H9 (cell line): ENCODE data around the gene ACTN1. TPM values are rescaled to one million over a fixed set of nuclear protein-coding genes. Genes with fewer than 3 reads are reported as not detected.

Source experiments
- DNase-seq: peaks from one replicate; pipeline ENCODE4 v3.0.0-alpha.2; 2017
- H2AFZ ChIP-seq: one replicate; pipeline ENCODE4 v1.6.1; 2013; ENCODE audit warnings: mild to moderate bottlenecking, low read length, control low read depth, moderate library complexity
- H2AK5ac ChIP-seq: 2 replicates; pipeline ENCODE4 v1.6.1; 2013; ENCODE audit warnings: low read length, control low read depth, mixed read lengths; ENCODE audit not compliant: insufficient read length
- H2BK120ac ChIP-seq: one replicate; pipeline ENCODE4 v1.6.1; 2013; ENCODE audit warnings: low read depth, mild to moderate bottlenecking, low read length, control low read depth, inconsistent platforms; ENCODE audit not compliant: poor library complexity, severe bottlenecking
- H2BK12ac ChIP-seq: 2 replicates; pipeline ENCODE4 v1.6.1; 2013; ENCODE audit warnings: low read length, control low read depth, mixed read lengths, low read depth; ENCODE audit not compliant: insufficient read length
- H2BK15ac ChIP-seq: 2 replicates; pipeline ENCODE4 v1.6.1; 2013; ENCODE audit warnings: low read depth, low read length, control low read depth
- H2BK20ac ChIP-seq: one replicate; pipeline ENCODE4 v1.6.1; 2013; ENCODE audit warnings: low read depth, mild to moderate bottlenecking, low read length, control low read depth, inconsistent platforms; ENCODE audit not compliant: poor library complexity, severe bottlenecking
- H2BK5ac ChIP-seq: 2 replicates; pipeline ENCODE4 v1.6.1; 2013; ENCODE audit warnings: low read length, control low read depth, mixed read lengths; ENCODE audit not compliant: insufficient read length
- H3K14ac ChIP-seq: 2 replicates; pipeline ENCODE4 v1.6.1; 2013; ENCODE audit warnings: low read length, control low read depth; ENCODE audit not compliant: insufficient read depth
- H3K18ac ChIP-seq: 2 replicates; pipeline ENCODE4 v1.6.1; 2013; ENCODE audit warnings: low read depth, mild to moderate bottlenecking, mixed read lengths, low read length, control low read depth; ENCODE audit not compliant: insufficient read length
- H3K23ac ChIP-seq: 2 replicates; pipeline ENCODE4 v1.6.1; 2013; ENCODE audit warnings: low read length, control low read depth, mixed read lengths, low read depth; ENCODE audit not compliant: insufficient read length
- H3K23me2 ChIP-seq: 2 replicates; pipeline ENCODE4 v1.6.1; 2013; ENCODE audit warnings: low read depth, mild to moderate bottlenecking, mixed read lengths, low read length, control low read depth; ENCODE audit not compliant: insufficient read length, poor library complexity, severe bottlenecking
- H3K27ac ChIP-seq: 2 replicates; pipeline ENCODE4 v1.5.1; 2013; ENCODE audit warnings: low read length, control low read depth, mixed read lengths, low read depth; ENCODE audit not compliant: insufficient read length
- H3K27me3 ChIP-seq: 2 replicates; pipeline ENCODE4 v1.6.1; 2013; ENCODE audit warnings: low read length, control low read depth, inconsistent platforms; ENCODE audit not compliant: insufficient read depth
- H3K4ac ChIP-seq: 2 replicates; pipeline ENCODE4 v1.6.1; 2013; ENCODE audit warnings: low read depth, mild to moderate bottlenecking, control low read depth, inconsistent platforms, low read length, moderate library complexity
- H3K4me1 ChIP-seq: 2 replicates; pipeline ENCODE4 v1.6.1; 2013; ENCODE audit warnings: low read length, control low read depth, inconsistent platforms; ENCODE audit not compliant: insufficient read depth
- H3K4me2 ChIP-seq: 2 replicates; pipeline ENCODE4 v1.6.1; 2013; ENCODE audit warnings: low read length, control low read depth, mixed read lengths; ENCODE audit not compliant: insufficient read length, insufficient read depth
- H3K56ac ChIP-seq: 2 replicates; pipeline ENCODE4 v1.6.1; 2013; ENCODE audit warnings: low read depth, mild to moderate bottlenecking, mixed read lengths, low read length, control low read depth; ENCODE audit not compliant: insufficient read length
- H3K79me1 ChIP-seq: 2 replicates; pipeline ENCODE4 v1.6.1; 2013; ENCODE audit warnings: low read depth, mild to moderate bottlenecking, moderate library complexity, low read length, control low read depth, inconsistent platforms; ENCODE audit not compliant: insufficient read depth, poor library complexity, severe bottlenecking
- H3K79me2 ChIP-seq: 2 replicates; pipeline ENCODE4 v1.6.1; 2013; ENCODE audit warnings: low read length, control low read depth, inconsistent platforms; ENCODE audit not compliant: insufficient read depth
- H3K9ac ChIP-seq: 2 replicates; pipeline ENCODE4 v1.6.1; 2013; ENCODE audit warnings: low read length, control low read depth, mixed read lengths; ENCODE audit not compliant: insufficient read length; ENCODE audit errors: extremely low read depth
- H3K9me3 ChIP-seq: one replicate; pipeline ENCODE4 v1.6.1; 2013; ENCODE audit warnings: low read depth, low read length, inconsistent platforms; ENCODE audit not compliant: control insufficient read depth
- H3T11ph ChIP-seq: one replicate; pipeline ENCODE4 v1.6.1; 2013; ENCODE audit warnings: mild to moderate bottlenecking, low read length, control low read depth, inconsistent platforms
- H4K20me1 ChIP-seq: one replicate; pipeline ENCODE4 v1.6.1; 2013; ENCODE audit not compliant: control insufficient read depth, insufficient read length, insufficient read depth
- H4K5ac ChIP-seq: 2 replicates; pipeline ENCODE4 v1.6.1; 2013; ENCODE audit warnings: low read depth, mild to moderate bottlenecking, mixed read lengths, low read length, control low read depth; ENCODE audit not compliant: insufficient read length
- H4K8ac ChIP-seq: replicated peaks from 2 replicates; pipeline ENCODE4 v1.6.1; 2013; ENCODE audit warnings: low read length, control low read depth, mixed read lengths, low read depth; ENCODE audit not compliant: insufficient read length
- H4K91ac ChIP-seq: 2 replicates; pipeline ENCODE4 v1.6.1; 2013; ENCODE audit warnings: low read depth, mild to moderate bottlenecking, moderate library complexity, mixed read lengths, low read length, control low read depth; ENCODE audit not compliant: insufficient read length
- H3K27ac Mint-ChIP-seq, 3 experiments: 2 replicates in 2 of 3; 3 replicates in 1 of 3; pipeline ENCODE4 v1.8.0; 2020 to 2021; ENCODE audit warnings: mixed read lengths in 3 of 3, mild to moderate bottlenecking in 1 of 3, moderate library complexity in 1 of 3
- H3K27me3 Mint-ChIP-seq: 2 replicates; pipeline ENCODE4 v1.8.0; 2021; ENCODE audit warnings: low read depth, mild to moderate bottlenecking, moderate library complexity, mixed read lengths
- H3K36me3 Mint-ChIP-seq, 3 experiments: 2 replicates in 2 of 3; 3 replicates in 1 of 3; pipeline ENCODE4 v1.8.0; 2020 to 2021; ENCODE audit warnings: low read depth in 3 of 3, mixed read lengths in 3 of 3; ENCODE audit not compliant: insufficient read depth in 1 of 3
- H3K4me1 Mint-ChIP-seq, 2 experiments: 2 replicates each; pipeline ENCODE4 v1.8.0; 2020; ENCODE audit warnings: mixed read lengths in 2 of 2
- H3K4me3 Mint-ChIP-seq, 2 experiments: 2 replicates in 1 of 2; 3 replicates in 1 of 2; pipeline ENCODE4 v1.8.0; 2020 to 2021; ENCODE audit warnings: mild to moderate bottlenecking in 2 of 2, mixed read lengths in 2 of 2, moderate library complexity in 1 of 2
- H3K9me3 Mint-ChIP-seq, 2 experiments: 2 replicates in 1 of 2; 3 replicates in 1 of 2; pipeline ENCODE4 v1.8.0; 2020; ENCODE audit warnings: mild to moderate bottlenecking in 2 of 2, mixed read lengths in 2 of 2, moderate library complexity in 1 of 2
- CTCF ChIP-seq: fragments of 200-600 bp; sonication (generic); conservative IDR thresholded peaks from 3 replicates; pipeline ENCODE4 v1.8.0; 2021; ENCODE audit warnings: antibody characterized with exemption, mild to moderate bottlenecking
- WGBS: extraction: QIAGEN DNeasy Blood & Tissue Kit; methylation state at CpG from one replicate; pipeline ENCODE4 v1.1.7; 2013; ENCODE audit warnings: missing lambda C conversion rate, low lambda C conversion rate, mixed read lengths; ENCODE audit not compliant: insufficient read length; ENCODE audit errors: extremely low coverage; 5-methylcytosine and 5-hydroxymethylcytosine counted together
- total RNA-seq: library from RNA; stranded (reverse); gene quantifications from 2 replicates; pipeline ENCODE4 v1.2.1, GENCODE V29; 2021

The ACTN1 gene
- total RNA-seq, 1 experiment from 2014 or later: 219 TPM

DNA sequence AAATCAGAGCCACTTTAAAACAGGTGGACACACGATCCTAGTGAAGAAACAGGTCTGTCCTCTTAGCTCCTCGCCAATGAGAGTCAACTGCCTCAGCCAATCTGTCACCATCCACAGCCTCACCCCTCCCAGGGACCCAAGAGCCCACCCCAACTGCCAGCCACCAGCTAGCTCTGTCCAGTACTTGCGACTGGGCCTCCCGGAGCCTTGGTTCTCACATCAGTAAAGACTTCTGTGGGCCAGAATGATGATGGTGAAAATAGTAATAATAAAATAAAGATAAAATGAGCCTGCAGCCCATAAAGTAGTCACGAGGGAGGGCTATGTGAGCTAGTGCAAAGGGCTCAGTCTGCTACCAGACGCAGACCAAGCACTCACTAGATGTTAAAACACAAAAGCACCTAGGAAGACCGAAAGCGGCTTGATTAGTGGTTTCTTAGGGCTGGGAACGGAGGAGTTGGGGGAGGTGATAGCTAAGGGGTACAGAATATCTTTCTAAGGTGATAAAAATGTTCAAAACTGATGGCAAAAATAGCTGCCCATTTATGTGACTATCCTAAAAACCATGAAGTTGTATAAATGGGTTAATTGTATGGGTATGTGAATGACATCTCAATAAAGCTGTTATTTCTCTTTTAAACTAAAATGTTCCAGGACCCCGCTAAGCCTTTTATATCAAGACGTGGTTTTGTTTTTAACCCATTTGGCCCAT lies 39.8 kb downstream of the ACTN1 start:
- Histone ChIP-seq H2BK20ac (no peak overlapping the region), H4K91ac (no peak overlapping the region), H3K23me2 (no peaks in the 10 kb centered on the region), H3K79me2 (peaks cover 24% of the 10 kb centered on the region), H3K79me1 (peaks cover 4% of the 10 kb centered on the region), H2AK5ac (no peak overlapping the region), H4K20me1 (peaks cover 2% of the 10 kb centered on the region), H4K8ac (no peak overlapping the region), H3K4me2 (no peak overlapping the region), H3K9me3 (no peaks in the 10 kb centered on the region), H2BK12ac (no peak overlapping the region), H2BK5ac (peak overlapping the region; percentile 26), H2AFZ (no peak overlapping the region), H2BK120ac (no peak overlapping the region), H3K23ac (no peak overlapping the region), H3K18ac (no peak overlapping the region), H3K27ac (no peak overlapping the region), H3K56ac (no peak overlapping the region), H3K4me1 (peaks cover 16% of the 10 kb centered on the region; the same call in 1 of the 2 replicates), H2BK15ac (no peak overlapping the region), H3K27me3 (no peaks in the 10 kb centered on the region), H4K5ac (no peak overlapping the region), H3K4ac (no peak overlapping the region), H3K9ac (no peak overlapping the region), H3K14ac (no peak overlapping the region), H3T11ph (no peak overlapping the region)
- peaks cover 1 to 14% (median 8%) of the 10 kb centered on the region in 3 experiments; a peak in 6 of 7 replicates for H3K36me3 Mint-ChIP-seq
- no peaks in the 10 kb centered on the region for H3K27me3 Mint-ChIP-seq
- no peak for DNase-seq
- peaks cover 71 to 87% of the 10 kb centered on the region in 2 experiments for H3K4me1 Mint-ChIP-seq
- TF ChIP-seq CTCF: no peak
- H3K9me3 Mint-ChIP-seq: no peaks in the 10 kb centered on the region
- H3K4me3 Mint-ChIP-seq: no peak overlapping the region
- WGBS: no CpG with 5 or more reads among the region's 11 CpGs
- H3K27ac Mint-ChIP-seq: peak overlapping the region; percentile 11 to 78 (median 55); a peak in 5 of 7 replicates
